Stimulated activated CD4-positive, alpha-beta T cell treated with anti-CD3 and anti-CD28 coated beads, Interleukin-12 subunit alpha, Interleukin-12 subunit beta, amount 100 ng/mL, for 4 hours (primary cell): ENCODE data around the gene PVRIG.
"Not testable (repeated sequence)": the region's sequence is repeated elsewhere in the genome, so short reads cannot be mapped to it uniquely, and the experiment has no call there.

Experiments
- DNase-seq: peaks from one replicate; pipeline ENCODE4 v3.0.0-alpha.2; 2020

PVRIG gene

GRCh38 chr7:100219801-100220585 lies at the start of gene PVRIG:
Gene PVRIG, plus strand, starts transcription at chr7:100219949. Its CDS starts 22 bp downstream, at chr7:100219971.
- peak; percentile 40 for DNase-seq

- no peak for DNase-seq
Observed at GRCh38 chr7:100170101-100170897, 49.5 kb upstream of the PVRIG start.

DNA sequence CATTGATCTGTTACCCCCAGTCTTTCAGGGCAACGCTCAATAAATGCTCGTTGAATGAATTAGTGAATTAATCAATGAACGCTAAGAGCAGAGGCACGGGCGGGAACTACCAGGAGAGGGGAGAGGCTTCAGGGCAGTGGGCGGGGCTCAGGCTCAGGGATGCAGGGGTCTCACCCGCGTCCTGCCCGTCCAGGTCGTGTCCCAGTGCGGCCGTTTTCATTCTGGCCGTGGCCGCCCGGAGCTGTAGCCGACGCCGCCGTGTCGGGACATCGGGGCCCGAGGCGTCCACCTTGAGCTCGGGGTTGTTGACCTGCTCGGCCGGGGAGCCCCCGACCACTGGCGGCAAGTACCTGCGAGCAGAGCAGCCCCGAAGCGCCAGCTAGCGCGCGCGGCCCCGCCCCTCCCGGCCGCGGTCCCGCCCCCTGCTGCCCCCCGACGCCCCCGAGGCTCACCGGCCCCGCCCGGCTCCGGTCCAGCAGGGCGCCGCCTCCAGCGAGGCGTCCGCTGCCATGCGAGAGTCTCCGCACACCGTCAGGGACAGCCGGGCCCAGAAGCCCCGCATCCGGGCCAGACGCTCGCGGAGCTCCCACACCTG lies 48.6 kb upstream of the PVRIG start:
- DNase-seq, result no peak

DNA sequence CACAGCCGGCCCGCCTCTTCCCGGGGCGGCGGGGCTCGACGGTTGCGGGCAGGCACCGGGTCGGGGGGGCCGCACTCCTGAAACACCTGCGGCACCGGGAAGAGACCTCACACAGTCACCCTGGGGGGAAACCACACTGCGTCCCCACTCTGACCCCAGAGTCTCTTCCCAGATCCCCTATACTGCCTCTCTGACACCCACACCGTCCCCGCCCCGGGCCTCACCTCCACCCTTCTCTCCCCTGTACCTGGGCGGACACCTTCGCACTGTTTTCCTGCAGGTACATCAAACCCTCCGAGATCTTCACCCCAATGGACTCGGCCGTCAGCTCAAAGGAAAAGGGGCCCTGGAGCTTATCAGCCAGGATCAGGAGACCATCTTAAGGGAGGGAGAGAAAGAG lies 47.9 kb upstream of the PVRIG start:
- DNase-seq, result no peak

GRCh38 chr7:100173806-100174495 lies 45.8 kb upstream of the PVRIG start:
- DNase-seq, result no peak

GRCh38 chr7:100174582-100174981 lies 45.2 kb upstream of the PVRIG start:
- no peak for DNase-seq

DNA sequence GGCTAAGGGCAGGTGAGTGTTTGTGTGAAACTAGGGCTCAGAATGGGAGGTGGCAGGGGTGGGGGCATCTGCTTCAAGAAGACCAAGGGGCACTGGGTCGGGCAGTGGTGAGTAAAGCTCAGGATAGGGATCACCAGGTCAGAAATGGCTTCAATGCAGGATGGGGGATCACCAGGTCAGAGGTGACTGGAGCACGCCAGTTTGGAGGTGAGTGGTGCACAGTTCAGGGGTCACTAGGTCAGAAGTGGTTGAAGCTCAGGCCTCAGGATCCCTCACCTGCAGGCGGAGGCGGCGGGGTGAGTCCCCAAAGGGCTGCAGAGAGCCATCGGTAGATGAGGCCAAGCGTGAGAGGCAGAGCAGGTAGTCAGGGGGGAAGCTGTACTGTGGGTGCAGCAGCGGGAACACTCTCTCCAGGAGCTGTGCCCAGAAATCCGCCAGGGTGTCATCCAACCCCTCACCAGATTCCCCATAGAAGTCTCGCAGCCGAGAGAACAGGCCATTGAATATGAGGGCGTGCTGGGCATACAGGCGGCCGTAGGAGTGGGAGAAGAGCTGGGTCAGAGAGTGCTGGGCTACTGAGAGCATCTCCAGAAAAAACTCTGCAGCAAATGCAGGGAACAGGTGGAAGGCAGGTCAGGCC lies 44.3 kb upstream of the PVRIG start:
- DNase-seq, result no peak

GRCh38 chr7:100176096-100177044 lies 43.4 kb upstream of the PVRIG start:
- DNase-seq, result no peak

- peak; percentile 98 for DNase-seq
Observed at GRCh38 chr7:100177045-100178001, 42.4 kb upstream of the PVRIG start, which contains the start of the genes GPC2 and STAG3. Gene GPC2, minus strand, starts transcription at chr7:100177381. Its CDS starts 182 bp downstream, at chr7:100177199. Gene STAG3, plus strand, starts transcription at chr7:100177918. Its CDS starts 2,639 bp downstream, at chr7:100180557.

DNA sequence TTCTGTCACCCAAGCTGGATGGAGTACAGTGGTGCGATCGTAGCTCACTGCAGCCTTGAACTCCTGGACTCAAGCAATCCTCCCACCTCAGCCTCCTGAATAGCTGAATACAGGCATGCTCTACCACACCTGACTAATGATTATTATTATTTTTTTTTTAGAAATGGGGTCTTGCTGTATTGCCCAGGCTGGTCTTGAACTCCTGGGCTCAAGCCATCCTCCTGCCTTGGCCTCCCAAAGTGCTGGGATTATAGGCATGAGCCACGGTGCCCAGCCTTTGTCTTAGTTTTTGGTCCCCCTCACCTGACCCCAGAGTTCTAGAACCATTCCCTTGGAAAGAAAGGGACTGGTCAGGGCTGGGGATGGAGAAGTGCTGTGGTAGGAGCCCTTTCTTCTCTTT lies 39.7 kb upstream of the PVRIG start:
- DNase-seq, result not testable (repeated sequence)

GRCh38 chr7:100182616-100183015 lies 37.1 kb upstream of the PVRIG start:
- DNase-seq, result not testable (repeated sequence)

- not testable (repeated sequence) for DNase-seq
Observed at GRCh38 chr7:100183090-100183489, 36.7 kb upstream of the PVRIG start.

DNA sequence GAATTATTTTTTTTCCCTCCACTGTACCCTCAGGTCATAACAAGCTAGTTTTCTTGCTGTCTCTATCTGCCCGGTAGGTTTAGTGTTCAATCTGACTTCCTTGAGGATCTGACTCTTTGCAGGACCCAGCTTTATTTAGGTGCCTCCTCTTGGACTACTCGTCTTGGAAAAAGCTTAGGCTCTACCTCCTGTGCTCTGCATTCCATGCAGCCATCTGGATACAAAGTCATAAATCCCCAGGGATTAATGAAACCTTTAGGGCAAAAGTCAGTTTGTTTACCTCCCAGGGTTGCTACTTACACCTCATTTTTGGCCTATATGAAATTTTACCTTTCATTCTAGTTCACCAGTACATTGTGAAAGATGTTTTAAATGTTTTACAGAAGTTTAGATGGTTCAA lies 34.0 kb upstream of the PVRIG start:
- DNase-seq, result no peak

GRCh38 chr7:100189061-100189460 lies 30.7 kb upstream of the PVRIG start:
- DNase-seq, result no peak

DNA sequence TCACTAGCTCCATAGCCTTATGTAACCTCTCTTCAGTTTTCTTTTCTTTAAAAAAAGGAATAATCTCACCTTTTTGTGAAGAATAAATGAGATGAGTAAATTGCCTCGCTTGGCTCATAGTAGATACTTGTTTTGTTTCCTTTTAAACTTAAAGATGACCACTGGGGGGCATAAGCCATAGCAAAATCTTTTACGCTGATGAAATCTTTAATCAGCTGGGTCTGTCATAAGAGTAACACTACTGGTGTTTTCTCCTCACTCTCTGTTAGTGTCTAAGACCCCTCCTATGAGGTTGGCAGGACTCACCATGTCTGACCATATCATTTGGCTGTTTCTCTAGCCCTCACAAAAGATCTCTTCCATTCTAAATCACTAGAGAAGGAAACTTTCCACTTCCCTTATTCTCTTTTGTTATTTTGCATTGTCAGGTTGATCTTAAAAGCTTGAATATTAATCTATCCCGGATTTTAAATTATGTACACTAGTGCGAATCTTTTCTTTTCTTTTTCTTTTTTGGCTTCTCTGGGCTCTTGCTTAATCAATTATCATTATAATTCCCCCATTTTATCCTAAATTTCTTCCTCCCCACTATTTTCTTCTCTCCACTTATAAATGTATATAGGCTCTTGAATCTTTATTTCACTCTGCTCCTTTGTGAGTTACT lies 29.6 kb upstream of the PVRIG start:
- DNase-seq, result no peak

DNA sequence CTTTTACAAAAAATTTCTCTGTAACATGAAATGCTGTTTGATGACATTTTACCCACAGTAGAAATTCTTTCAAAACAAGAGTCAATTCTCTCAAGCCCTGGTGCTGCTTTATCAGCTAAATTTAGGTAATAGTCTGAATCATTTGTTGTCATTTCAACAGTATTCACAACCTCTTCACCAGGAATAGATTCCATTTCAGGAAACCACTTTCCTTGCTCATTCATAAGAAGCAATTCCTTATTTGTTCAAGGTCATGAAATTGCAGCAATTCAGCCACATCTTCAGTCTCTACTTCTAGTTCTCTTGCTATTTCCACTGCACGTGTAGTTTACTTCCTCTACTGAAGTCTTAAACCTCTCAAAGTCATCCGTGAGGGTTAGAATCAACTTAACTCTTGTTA lies 28.0 kb upstream of the PVRIG start:
- DNase-seq, result no peak

- not testable (repeated sequence) for DNase-seq
Observed at GRCh38 chr7:100192281-100192862, 27.4 kb upstream of the PVRIG start.

- DNase-seq, result no peak
Observed at GRCh38 chr7:100192969-100193368, 26.8 kb upstream of the PVRIG start.

DNA sequence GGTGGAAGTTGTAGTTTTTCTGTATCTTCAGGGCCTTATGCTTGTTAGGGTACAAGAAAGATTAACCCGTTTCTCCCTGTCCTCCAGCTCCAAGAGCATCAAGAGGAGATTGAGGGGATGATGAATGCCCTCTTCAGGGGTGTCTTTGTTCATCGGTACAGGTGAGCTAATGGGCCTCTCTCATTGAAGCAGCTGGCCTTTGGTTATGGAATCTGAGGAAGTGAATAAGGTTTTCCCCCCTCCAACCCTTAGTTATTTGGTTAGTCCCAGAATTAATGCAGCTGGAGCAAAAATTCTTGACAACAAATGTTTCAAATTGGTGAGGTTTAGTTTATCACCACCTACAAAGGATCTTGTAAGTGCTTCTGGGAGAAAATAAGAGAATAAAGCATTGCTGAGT lies 24.5 kb upstream of the PVRIG start:
- DNase-seq, result no peak
